A673 (cell line): ENCODE measurements around the gene KANSL3.

ENCODE experiments used
- EZH2 ChIP-seq: fragments of 200-600 bp; sonication (generic); IDR thresholded peaks from 2 replicates; pipeline ENCODE4 v1.6.1; 2017; ENCODE audit warnings: borderline replicate concordance, low read depth, mild to moderate bottlenecking, mixed read lengths, antibody characterized with exemption, low read length; ENCODE audit not compliant: poor library complexity, severe bottlenecking
- TF ChIP-seq, protein P1 (sequence below): fragments of 300-800, 200-600 bp; sonication (generic); conservative IDR thresholded peaks from 2 replicates; pipeline ENCODE4 v1.5.1; 2017; ENCODE audit warnings: low read depth, mild to moderate bottlenecking, antibody characterized with exemption, low read length, moderate library complexity, mixed read lengths

DNA sequence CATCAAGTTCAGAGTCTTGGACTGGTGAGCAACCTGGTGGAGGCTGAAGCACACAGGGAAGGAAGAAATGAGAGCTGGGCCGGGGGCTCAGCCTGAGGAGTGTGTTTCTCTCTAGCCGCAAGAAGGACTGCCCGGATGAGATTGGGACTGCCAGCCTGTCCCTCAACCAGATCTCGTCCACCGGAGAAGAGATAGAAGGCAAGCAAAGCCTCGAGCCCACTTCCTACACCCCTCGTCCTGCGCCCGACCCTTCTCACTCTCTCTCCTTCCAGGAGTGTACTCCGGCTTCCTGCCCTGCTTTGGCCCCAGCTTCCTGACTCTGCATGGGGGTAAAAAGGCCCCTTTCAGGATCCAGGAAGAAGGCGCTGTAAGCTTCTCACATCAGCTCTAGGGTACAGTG is 30.7 kb upstream of the KANSL3 start:
- TF ChIP-seq, protein P1, sequence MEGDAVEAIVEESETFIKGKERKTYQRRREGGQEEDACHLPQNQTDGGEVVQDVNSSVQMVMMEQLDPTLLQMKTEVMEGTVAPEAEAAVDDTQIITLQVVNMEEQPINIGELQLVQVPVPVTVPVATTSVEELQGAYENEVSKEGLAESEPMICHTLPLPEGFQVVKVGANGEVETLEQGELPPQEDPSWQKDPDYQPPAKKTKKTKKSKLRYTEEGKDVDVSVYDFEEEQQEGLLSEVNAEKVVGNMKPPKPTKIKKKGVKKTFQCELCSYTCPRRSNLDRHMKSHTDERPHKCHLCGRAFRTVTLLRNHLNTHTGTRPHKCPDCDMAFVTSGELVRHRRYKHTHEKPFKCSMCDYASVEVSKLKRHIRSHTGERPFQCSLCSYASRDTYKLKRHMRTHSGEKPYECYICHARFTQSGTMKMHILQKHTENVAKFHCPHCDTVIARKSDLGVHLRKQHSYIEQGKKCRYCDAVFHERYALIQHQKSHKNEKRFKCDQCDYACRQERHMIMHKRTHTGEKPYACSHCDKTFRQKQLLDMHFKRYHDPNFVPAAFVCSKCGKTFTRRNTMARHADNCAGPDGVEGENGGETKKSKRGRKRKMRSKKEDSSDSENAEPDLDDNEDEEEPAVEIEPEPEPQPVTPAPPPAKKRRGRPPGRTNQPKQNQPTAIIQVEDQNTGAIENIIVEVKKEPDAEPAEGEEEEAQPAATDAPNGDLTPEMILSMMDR, result no peak
- no peak for TF ChIP-seq EZH2
